GM23338 (cell line): ENCODE data around the gene EFS. TPM values are rescaled to one million over a fixed set of nuclear protein-coding genes. Genes with fewer than 3 reads are reported as not detected.

Experiments
- ATAC-seq: fragments of 200-7000 bp; cut with Tn5 transposase; 3 replicates; pipeline ENCODE4 v1.9.1; 2020
- DNase-seq: peaks from one replicate; pipeline ENCODE4 v3.0.0-alpha.2; 2015; ENCODE audit warnings: low spot score
- H2AFZ ChIP-seq: fragments of 200-600 bp; sonication (generic); 2 replicates; pipeline ENCODE4 v1.8.0; 2016; ENCODE audit warnings: antibody characterized with exemption, mild to moderate bottlenecking, moderate library complexity
- H3F3A ChIP-seq: fragments of 200-600 bp; sonication (generic); replicated peaks from 2 replicates; pipeline ENCODE4 v1.8.0; 2017; ENCODE audit warnings: antibody characterized with exemption, mixed run types, low read depth
- H3K27ac ChIP-seq: fragments of 200-600 bp; sonication (generic); 2 replicates; pipeline ENCODE4 v1.6.1; 2016; ENCODE audit warnings: low read depth
- H3K27me3 ChIP-seq: fragments of 200-600 bp; sonication (generic); 2 replicates; pipeline ENCODE4 v1.8.0; 2016; ENCODE audit warnings: mild to moderate bottlenecking, mixed run types, moderate library complexity; ENCODE audit not compliant: insufficient read depth
- H3K36me3 ChIP-seq: fragments of 200-600 bp; sonication (generic); 2 replicates; pipeline ENCODE4 v1.8.0; 2016; ENCODE audit warnings: mild to moderate bottlenecking; ENCODE audit not compliant: insufficient read depth
- H3K4me1 ChIP-seq: fragments of 200-600 bp; sonication (generic); 2 replicates; pipeline ENCODE4 v1.8.0; 2016; ENCODE audit warnings: mild to moderate bottlenecking, moderate library complexity; ENCODE audit not compliant: insufficient read depth
- H3K4me2 ChIP-seq: fragments of 200-600 bp; sonication (generic); 2 replicates; pipeline ENCODE4 v1.7.1; 2017; ENCODE audit warnings: mixed run types
- H3K4me3 ChIP-seq: fragments of 200-600 bp; sonication (generic); 2 replicates; pipeline ENCODE4 v1.6.1; 2016; ENCODE audit warnings: mixed run types
- H3K79me2 ChIP-seq: fragments of 200-600 bp; sonication (generic); replicated peaks from 2 replicates; pipeline ENCODE4 v1.8.0; 2017; ENCODE audit warnings: mild to moderate bottlenecking; ENCODE audit not compliant: insufficient read depth
- H3K9me2 ChIP-seq: fragments of 200-600 bp; sonication (generic); 2 replicates; pipeline ENCODE4 v1.8.0; 2017; ENCODE audit not compliant: insufficient read depth
- H4K20me1 ChIP-seq: fragments of 200-600 bp; sonication (generic); replicated peaks from 2 replicates; pipeline ENCODE4 v1.8.0; 2017; ENCODE audit warnings: mild to moderate bottlenecking; ENCODE audit not compliant: insufficient read depth
- H3K27ac Mint-ChIP-seq: 2 replicates; pipeline ENCODE4 v1.8.0; 2020; ENCODE audit warnings: inconsistent platforms, mild to moderate bottlenecking, moderate library complexity, mixed read lengths
- H3K27me3 Mint-ChIP-seq: 3 replicates; pipeline ENCODE4 v1.8.0; 2022; ENCODE audit warnings: low read depth, mild to moderate bottlenecking, moderate library complexity, mixed read lengths, inconsistent platforms; ENCODE audit not compliant: insufficient read depth, poor library complexity
- H3K36me3 Mint-ChIP-seq: 3 replicates; pipeline ENCODE4 v1.8.0; 2021; ENCODE audit warnings: low read depth, mild to moderate bottlenecking, inconsistent platforms, moderate library complexity, mixed read lengths
- H3K4me1 Mint-ChIP-seq: 3 replicates; pipeline ENCODE4 v1.8.0; 2020; ENCODE audit warnings: mild to moderate bottlenecking, inconsistent platforms, mixed read lengths
- H3K4me3 Mint-ChIP-seq: 3 replicates; pipeline ENCODE4 v1.8.0; 2021; ENCODE audit warnings: moderate library complexity, mild to moderate bottlenecking, inconsistent platforms, mixed read lengths
- H3K9me3 Mint-ChIP-seq: 3 replicates; pipeline ENCODE4 v1.8.0; 2020; ENCODE audit warnings: moderate library complexity, mild to moderate bottlenecking, inconsistent platforms, mixed read lengths
- CREB1 ChIP-seq: fragments of 250-450 bp; sonication (Bioruptor Pico); IDR thresholded peaks from 2 replicates; pipeline ENCODE4 v1.5.0; 2020; ENCODE audit warnings: low read depth, mild to moderate bottlenecking, moderate library complexity
- EZH2 ChIP-seq: fragments of 200-600 bp; sonication (generic); IDR thresholded peaks from one replicate; pipeline ENCODE4 v1.8.0; 2017; ENCODE audit warnings: antibody characterized with exemption, mild to moderate bottlenecking, low read depth; ENCODE audit not compliant: unreplicated experiment
- EZH2phosphoT487 ChIP-seq: fragments of 200-600 bp; sonication (generic); IDR thresholded peaks from one replicate; pipeline ENCODE4 v1.8.1; 2018; ENCODE audit warnings: antibody characterized with exemption; ENCODE audit not compliant: unreplicated experiment
- JUNB ChIP-seq: IDR thresholded peaks from one replicate; pipeline ENCODE4 v1.6.1; 2016; ENCODE audit warnings: antibody characterized with exemption; ENCODE audit not compliant: unreplicated experiment
- NANOG ChIP-seq: IDR thresholded peaks from 2 replicates; pipeline ENCODE4 v1.6.1; 2016; ENCODE audit warnings: antibody characterized with exemption, borderline replicate concordance
- POLR2AphosphoS5 ChIP-seq: IDR thresholded peaks from 2 replicates; pipeline ENCODE4 v1.6.1; 2016; ENCODE audit warnings: antibody characterized with exemption, low read depth
- ZNF114 ChIP-seq: fragments of 250-450 bp; sonication (Bioruptor Pico); IDR thresholded peaks from 2 replicates; pipeline ENCODE4 v1.5.0; 2020; ENCODE audit warnings: mild to moderate bottlenecking, moderate library complexity
- polyA plus RNA-seq: library from polyadenylated mRNA; unstranded; fragments of >200 nt; fragmentation: Nextera tagmentation; extraction: Ambion mirVana; gene quantifications from 2 replicates; pipeline ENCODE4 v1.2.1, GENCODE V29; 2016
- total RNA-seq: library from RNA; depleted of rRNA; stranded (reverse); fragments of >200 nt; shearing (Covaris generic); gene quantifications from 2 replicates; pipeline ENCODE4 v1.2.3, GENCODE V29; 2014
- TF ChIP-seq, protein P1 (sequence below): fragments of 250-450 bp; sonication (Bioruptor Pico); IDR thresholded peaks from 2 replicates; pipeline ENCODE4 v1.5.0; 2020; ENCODE audit warnings: mild to moderate bottlenecking, moderate library complexity
- TF ChIP-seq, protein P2 (sequence below), 2 experiments: fragments of 200-600 bp in 1 of 2; sonication (generic) in 1 of 2; conservative IDR thresholded peaks; 2 replicates each; pipeline versions ENCODE4 v1.5.1 to v1.6.1; 2016 to 2017; ENCODE audit warnings: antibody characterized with exemption in 2 of 2, low read depth in 2 of 2, mild to moderate bottlenecking in 2 of 2, moderate library complexity in 1 of 2

EFS gene
- total and polyA plus RNA-seq, 2 experiments from 2014 or later: 5.1 to 18.9 TPM

DNA sequence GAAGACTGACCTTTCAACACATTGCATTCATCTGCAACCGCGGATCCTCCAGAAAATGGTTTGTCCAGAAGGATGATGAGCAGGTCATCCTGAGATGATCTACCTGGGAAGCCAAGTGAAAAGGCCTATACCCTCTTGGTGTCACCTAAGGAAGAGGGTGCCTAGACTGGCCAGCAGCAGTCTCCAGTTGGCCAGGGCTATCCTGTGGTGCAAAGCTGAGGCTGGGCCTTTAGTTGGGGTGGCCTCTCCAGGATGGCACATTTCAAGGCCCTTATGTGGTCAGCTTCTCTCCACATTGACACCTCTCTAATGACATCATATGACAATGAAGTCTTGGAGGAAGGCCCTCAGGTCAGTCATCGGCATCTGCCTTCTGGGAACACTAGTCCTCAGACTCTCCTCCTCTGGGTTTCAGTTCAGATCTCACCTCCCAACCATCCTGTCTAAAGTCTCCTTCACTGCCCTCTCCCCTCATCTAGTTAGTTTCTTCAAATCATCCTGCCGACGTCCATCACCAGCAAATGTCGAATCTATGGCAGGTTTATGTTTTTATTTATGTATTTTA lies 9.0 kb downstream of the EFS start (continued):
- TF ChIP-seq, protein P1, sequence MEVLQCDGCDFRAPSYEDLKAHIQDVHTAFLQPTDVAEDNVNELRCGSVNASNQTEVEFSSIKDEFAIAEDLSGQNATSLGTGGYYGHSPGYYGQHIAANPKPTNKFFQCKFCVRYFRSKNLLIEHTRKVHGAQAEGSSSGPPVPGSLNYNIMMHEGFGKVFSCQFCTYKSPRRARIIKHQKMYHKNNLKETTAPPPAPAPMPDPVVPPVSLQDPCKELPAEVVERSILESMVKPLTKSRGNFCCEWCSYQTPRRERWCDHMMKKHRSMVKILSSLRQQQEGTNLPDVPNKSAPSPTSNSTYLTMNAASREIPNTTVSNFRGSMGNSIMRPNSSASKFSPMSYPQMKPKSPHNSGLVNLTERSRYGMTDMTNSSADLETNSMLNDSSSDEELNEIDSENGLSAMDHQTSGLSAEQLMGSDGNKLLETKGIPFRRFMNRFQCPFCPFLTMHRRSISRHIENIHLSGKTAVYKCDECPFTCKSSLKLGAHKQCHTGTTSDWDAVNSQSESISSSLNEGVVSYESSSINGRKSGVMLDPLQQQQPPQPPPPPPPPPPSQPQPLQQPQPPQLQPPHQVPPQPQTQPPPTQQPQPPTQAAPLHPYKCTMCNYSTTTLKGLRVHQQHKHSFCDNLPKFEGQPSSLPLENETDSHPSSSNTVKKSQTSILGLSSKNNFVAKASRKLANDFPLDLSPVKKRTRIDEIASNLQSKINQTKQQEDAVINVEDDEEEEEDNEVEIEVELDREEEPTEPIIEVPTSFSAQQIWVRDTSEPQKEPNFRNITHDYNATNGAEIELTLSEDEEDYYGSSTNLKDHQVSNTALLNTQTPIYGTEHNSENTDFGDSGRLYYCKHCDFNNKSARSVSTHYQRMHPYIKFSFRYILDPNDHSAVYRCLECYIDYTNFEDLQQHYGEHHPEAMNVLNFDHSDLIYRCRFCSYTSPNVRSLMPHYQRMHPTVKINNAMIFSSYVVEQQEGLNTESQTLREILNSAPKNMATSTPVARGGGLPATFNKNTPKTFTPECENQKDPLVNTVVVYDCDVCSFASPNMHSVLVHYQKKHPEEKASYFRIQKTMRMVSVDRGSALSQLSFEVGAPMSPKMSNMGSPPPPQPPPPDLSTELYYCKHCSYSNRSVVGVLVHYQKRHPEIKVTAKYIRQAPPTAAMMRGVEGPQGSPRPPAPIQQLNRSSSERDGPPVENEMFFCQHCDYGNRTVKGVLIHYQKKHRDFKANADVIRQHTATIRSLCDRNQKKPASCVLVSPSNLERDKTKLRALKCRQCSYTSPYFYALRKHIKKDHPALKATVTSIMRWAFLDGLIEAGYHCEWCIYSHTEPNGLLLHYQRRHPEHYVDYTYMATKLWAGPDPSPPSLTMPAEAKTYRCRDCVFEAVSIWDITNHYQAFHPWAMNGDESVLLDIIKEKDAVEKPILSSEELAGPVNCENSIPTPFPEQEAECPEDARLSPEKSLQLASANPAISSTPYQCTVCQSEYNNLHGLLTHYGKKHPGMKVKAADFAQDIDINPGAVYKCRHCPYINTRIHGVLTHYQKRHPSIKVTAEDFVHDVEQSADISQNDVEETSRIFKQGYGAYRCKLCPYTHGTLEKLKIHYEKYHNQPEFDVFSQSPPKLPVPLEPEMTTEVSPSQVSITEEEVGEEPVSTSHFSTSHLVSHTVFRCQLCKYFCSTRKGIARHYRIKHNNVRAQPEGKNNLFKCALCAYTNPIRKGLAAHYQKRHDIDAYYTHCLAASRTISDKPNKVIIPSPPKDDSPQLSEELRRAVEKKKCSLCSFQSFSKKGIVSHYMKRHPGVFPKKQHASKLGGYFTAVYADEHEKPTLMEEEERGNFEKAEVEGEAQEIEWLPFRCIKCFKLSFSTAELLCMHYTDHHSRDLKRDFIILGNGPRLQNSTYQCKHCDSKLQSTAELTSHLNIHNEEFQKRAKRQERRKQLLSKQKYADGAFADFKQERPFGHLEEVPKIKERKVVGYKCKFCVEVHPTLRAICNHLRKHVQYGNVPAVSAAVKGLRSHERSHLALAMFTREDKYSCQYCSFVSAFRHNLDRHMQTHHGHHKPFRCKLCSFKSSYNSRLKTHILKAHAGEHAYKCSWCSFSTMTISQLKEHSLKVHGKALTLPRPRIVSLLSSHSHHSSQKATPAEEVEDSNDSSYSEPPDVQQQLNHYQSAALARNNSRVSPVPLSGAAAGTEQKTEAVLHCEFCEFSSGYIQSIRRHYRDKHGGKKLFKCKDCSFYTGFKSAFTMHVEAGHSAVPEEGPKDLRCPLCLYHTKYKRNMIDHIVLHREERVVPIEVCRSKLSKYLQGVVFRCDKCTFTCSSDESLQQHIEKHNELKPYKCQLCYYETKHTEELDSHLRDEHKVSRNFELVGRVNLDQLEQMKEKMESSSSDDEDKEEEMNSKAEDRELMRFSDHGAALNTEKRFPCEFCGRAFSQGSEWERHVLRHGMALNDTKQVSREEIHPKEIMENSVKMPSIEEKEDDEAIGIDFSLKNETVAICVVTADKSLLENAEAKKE: no peak
- no peak for TF ChIP-seq NANOG

DNA sequence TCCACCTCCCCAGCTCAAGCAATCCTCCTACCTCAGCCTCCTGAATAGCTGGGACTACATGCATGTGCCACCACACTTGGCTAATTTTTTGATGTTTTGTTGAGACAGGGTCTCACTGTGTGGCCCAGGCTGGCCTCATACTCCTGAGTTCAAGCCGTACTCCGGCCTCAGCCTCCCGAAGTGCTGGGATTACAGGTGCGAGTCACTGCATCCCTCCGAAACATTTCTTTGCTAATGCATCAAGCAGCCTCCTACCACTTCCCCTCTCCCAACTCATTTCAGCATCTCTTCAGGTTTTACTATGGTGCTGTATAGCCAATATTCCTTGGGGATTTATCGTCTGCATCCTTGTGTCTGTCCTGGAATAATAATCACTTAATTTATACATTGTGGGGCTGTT lies 10.0 kb downstream of the EFS start:
- Histone ChIP-seq H2AFZ (no peak overlapping the region), H3K9me2 (no peaks in the 10 kb centered on the region), H3F3A (no peaks in the 10 kb centered on the region), H4K20me1 (peaks cover 5% of the 10 kb centered on the region; the same call in 1 of the 2 replicates), H3K79me2 (no peaks in the 10 kb centered on the region), H3K4me1 (peaks cover 5% of the 10 kb centered on the region; the same call in 1 of the 2 replicates), H3K4me2 (no peak overlapping the region), H3K27ac (no peak overlapping the region), H3K36me3 (no peaks in the 10 kb centered on the region), H3K4me3 (no peak overlapping the region), H3K27me3 (peaks cover 37% of the 10 kb centered on the region)
- Mint-ChIP-seq H3K36me3 (peaks cover 24% of the 10 kb centered on the region), H3K27ac (no peak overlapping the region), H3K27me3 (peaks cover 16% of the 10 kb centered on the region), H3K9me3 (no peaks in the 10 kb centered on the region; the same call in 1 of the 3 replicates), H3K4me3 (no peak overlapping the region), H3K4me1 (peaks cover 12% of the 10 kb centered on the region)
- no peak for DNase-seq
- ATAC-seq: no peak
- TF ChIP-seq CREB1 (CRISPR knock-in tag): no peak
- TF ChIP-seq ZNF114 (CRISPR knock-in tag): no peak
- TF ChIP-seq EZH2phosphoT487: no peak
- no peak for TF ChIP-seq JUNB
- no peak for TF ChIP-seq EZH2
- no peak for TF ChIP-seq POLR2AphosphoS5
- TF ChIP-seq, protein P2, sequence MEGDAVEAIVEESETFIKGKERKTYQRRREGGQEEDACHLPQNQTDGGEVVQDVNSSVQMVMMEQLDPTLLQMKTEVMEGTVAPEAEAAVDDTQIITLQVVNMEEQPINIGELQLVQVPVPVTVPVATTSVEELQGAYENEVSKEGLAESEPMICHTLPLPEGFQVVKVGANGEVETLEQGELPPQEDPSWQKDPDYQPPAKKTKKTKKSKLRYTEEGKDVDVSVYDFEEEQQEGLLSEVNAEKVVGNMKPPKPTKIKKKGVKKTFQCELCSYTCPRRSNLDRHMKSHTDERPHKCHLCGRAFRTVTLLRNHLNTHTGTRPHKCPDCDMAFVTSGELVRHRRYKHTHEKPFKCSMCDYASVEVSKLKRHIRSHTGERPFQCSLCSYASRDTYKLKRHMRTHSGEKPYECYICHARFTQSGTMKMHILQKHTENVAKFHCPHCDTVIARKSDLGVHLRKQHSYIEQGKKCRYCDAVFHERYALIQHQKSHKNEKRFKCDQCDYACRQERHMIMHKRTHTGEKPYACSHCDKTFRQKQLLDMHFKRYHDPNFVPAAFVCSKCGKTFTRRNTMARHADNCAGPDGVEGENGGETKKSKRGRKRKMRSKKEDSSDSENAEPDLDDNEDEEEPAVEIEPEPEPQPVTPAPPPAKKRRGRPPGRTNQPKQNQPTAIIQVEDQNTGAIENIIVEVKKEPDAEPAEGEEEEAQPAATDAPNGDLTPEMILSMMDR (conservative IDR thresholded peaks at IDR 0.05; ENCODE audit: low read depth in 2 of 2): no peak
